Esophagus squamous epithelium (tissue), 4 donors: Measurements from ENCODE around the gene PDE9A.

Experiments used
- CTCF ChIP-seq, 6 experiments: fragments of 450-650 bp in 4 of 6; fragments of 200-600 bp in 2 of 6; sonication (generic) in 2 of 6; IDR thresholded peaks; one replicate each; pipeline ENCODE4 v1.5.1; 2016 to 2019; ENCODE audit warnings: antibody characterized with exemption in 6 of 6, mild to moderate bottlenecking in 4 of 6, moderate library complexity in 4 of 6
- POLR2A ChIP-seq, 4 donors: fragments of 450-650 bp; IDR thresholded peaks; one replicate each; pipeline ENCODE4 v1.6.1; 2017; ENCODE audit warnings: antibody characterized with exemption in 4 of 4, mild to moderate bottlenecking in 4 of 4, moderate library complexity in 3 of 4

DNA sequence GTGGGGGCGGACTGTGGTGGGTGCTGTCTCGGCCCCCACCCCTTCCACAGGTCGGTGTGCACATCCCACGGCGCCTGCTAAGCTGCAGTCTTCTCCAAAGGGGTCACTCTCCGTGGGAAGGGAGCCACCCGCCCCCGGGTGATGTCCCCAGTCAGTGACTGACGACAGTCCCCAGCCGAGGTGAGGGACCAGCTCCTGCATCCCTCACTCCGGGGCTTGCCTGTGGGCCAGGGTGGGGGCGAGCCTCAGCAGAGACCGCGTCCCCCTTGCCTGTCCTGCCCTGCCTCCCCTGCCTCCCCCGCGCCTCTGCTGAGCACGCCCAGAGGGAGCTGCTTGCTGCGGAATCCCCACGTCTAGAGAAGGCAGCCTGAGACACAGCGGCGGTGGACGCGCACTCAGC is 35.9 kb upstream of the PDE9A start:
- TF ChIP-seq CTCF (IDR thresholded peaks at IDR 0.05) (no peak), POLR2A (IDR thresholded peaks at IDR 0.05) (no peak)
